Measurements from ENCODE around the gene MRPL45.

DNA sequence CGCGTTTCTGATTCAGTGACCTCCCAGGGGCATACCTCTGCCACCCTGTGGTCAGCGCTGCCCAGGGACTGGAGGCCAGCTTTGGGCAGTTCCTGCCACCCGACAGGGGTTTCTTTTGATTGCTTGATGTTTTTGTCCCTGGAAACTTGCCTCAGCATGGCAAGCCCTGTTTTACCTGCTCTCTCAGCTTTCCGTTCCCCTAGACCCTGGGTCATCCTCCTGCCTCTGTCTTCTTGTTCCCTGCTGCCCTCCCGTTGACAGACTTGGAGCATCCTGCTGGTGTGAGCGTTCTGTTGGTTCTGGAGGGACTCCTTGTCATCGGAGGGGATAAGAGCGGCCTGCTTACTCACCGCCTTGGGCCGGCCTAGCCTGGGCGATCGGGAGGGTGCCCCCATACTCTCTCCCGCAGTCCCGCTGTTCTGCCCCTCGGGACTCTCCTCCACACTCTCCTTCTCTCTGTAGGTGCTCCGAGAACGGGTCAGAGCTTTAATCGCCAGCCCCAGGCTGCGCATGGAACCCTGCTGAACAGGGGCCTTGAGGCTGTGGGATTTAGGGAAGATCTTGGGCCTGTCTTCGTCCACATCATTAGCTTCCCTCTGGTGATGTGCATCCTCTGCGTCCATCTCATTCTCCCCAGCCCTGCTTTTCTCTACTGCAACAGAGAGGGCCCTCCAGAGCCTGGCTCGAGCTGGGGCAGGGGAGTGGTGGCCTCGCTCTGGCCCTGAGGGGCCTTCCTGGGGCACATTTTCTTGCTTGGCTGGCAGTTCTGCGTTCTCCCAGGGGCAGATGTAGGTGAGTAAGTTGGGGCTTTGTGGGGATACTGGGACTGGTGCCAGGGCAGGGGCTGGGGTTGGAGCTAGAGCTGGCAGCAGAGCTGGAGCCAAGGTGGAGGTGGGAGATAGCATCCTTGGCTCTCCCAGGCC, 33.1 kb downstream of the MRPL45 start:
- TF ChIP-seq CTCF (IDR thresholded peaks at IDR 0.05; ENCODE audit: insufficient read depth, low read length): no peak
- TF ChIP-seq POLR2AphosphoS5 (IDR thresholded peaks at IDR 0.05; ENCODE audit: low read depth): no peak
- TF ChIP-seq GABPA (IDR thresholded peaks at IDR 0.05; ENCODE audit: low read depth): no peak
